LNCaP clone FGC (cell line): ENCODE data around the gene CEP152.
"Not testable (repeated sequence)": the region's sequence is repeated elsewhere in the genome, so short reads cannot be mapped to it uniquely, and the experiment has no call there.

Source experiments
- DNase-seq: peaks from one replicate; pipeline ENCODE4 v3.0.0-alpha.2; 2011; ENCODE audit warnings: low read depth
- H3K4me3 ChIP-seq: 2 replicates; pipeline ENCODE4 v1.5.1; 2011; ENCODE audit warnings: mild to moderate bottlenecking, low read depth, low read length, control low read depth
- TF ChIP-seq, protein P1 (sequence below): IDR thresholded peaks from 2 replicates; pipeline ENCODE4 v1.5.1; 2012; ENCODE audit warnings: mild to moderate bottlenecking; ENCODE audit not compliant: control insufficient read depth, insufficient read depth; ENCODE audit errors: extremely low read depth

The CEP152 gene

GRCh38 chr15:48810414-48811324 is at the start of gene CEP152:
TSS of gene CEP152 (minus strand) at chr15:48811069. CDS start at chr15:48805649, 5,420 bp downstream.
- H3K4me3 ChIP-seq = peak within 1 kb of the TSS; percentile 84
- TF ChIP-seq, protein P1, sequence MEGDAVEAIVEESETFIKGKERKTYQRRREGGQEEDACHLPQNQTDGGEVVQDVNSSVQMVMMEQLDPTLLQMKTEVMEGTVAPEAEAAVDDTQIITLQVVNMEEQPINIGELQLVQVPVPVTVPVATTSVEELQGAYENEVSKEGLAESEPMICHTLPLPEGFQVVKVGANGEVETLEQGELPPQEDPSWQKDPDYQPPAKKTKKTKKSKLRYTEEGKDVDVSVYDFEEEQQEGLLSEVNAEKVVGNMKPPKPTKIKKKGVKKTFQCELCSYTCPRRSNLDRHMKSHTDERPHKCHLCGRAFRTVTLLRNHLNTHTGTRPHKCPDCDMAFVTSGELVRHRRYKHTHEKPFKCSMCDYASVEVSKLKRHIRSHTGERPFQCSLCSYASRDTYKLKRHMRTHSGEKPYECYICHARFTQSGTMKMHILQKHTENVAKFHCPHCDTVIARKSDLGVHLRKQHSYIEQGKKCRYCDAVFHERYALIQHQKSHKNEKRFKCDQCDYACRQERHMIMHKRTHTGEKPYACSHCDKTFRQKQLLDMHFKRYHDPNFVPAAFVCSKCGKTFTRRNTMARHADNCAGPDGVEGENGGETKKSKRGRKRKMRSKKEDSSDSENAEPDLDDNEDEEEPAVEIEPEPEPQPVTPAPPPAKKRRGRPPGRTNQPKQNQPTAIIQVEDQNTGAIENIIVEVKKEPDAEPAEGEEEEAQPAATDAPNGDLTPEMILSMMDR = no peak
- DNase-seq = peak; percentile 100

- no peak for DNase-seq
- no peak overlapping the region for H3K4me3 ChIP-seq
- TF ChIP-seq, protein P1 = no peak
Measured at GRCh38 chr15:48859426-48859825, 48.6 kb upstream of the CEP152 start.

GRCh38 chr15:48858401-48858800 is 47.5 kb upstream of the CEP152 start:
- no peak overlapping the region for H3K4me3 ChIP-seq
- TF ChIP-seq, protein P1 = no peak
- no peak for DNase-seq

- DNase-seq = no peak
- TF ChIP-seq, protein P1 = no peak
Measured at GRCh38 chr15:48856942-48857341, 46.1 kb upstream of the CEP152 start.

GRCh38 chr15:48855501-48856440 is 44.9 kb upstream of the CEP152 start:
- no peak for DNase-seq
- TF ChIP-seq, protein P1 = peak; percentile 75
- H3K4me3 ChIP-seq = no peak overlapping the region

More at GRCh38 chr15:48856942-48857341, 46.1 kb upstream of the CEP152 start:
- H3K4me3 ChIP-seq = no peak overlapping the region

DNA sequence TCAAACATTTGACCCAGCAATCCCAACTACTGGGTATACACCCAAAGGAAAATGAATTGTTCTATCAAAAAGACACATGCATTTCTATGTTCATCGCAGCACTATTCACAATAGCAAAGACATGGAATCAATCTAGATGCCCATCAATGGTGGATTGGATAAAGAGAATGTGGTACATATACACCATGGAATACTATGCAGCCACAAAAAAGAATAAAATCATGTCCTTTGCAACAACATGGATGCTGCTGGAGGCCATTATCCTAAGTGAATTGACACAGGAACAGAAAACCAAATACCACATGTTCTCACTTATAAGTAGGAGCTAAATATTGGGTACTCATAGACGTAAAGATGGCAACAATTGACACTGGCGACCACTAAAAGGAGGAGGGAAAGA is 43.6 kb upstream of the CEP152 start:
- DNase-seq = not testable (repeated sequence)

DNA sequence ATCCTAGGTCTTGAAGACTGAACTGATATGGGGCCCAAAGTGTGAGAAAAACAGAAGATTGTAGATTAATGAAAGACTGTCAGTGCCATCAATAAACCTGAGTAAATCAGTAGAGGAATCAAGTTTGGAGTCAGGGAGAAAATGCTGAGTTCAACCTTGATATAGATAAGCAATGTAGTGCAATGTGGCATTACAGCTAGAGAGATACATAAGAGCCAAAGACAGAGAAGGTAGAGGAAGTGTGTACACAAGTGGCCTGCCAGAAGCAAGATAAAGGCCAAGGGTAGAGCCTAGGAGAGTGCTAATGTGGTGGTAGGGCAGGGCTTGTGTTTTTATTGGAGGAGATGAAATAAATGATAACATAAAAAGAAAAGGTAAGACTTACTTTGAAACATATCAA is 41.1 kb upstream of the CEP152 start:
- no peak overlapping the region for H3K4me3 ChIP-seq
- TF ChIP-seq, protein P1 = no peak
- DNase-seq = no peak

More for the DNA sequence above, 43.6 kb upstream of the CEP152 start:
- H3K4me3 ChIP-seq = not testable (repeated sequence)
